ENCODE results near the gene CETN2.

Gene CETN2

DNA sequence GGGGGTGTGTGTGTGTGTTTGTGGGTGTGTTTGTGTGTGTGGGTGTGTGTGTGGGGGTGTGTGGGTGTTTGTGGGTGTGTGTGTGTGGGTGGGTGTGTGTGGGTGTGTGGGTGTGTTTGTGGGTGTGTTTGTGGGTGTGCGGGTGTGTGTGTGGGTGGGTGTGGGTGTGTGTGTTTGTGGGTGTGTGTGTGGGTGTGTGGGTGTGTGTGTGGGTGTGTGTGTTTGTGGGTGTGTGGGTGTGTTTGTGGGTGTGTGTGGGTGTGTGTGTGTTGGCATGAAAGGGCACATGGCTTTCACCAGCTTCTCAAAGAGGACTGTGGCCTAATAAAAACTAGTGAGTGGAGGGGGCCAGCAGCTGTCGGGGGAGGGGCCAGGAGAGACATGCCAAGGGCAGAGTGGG, 42.0 kb upstream of the CETN2 start:
- TF ChIP-seq MYC (IDR thresholded peaks at IDR 0.05; ENCODE audit: low read depth, low read length) (no peak), POLR2A (IDR thresholded peaks at IDR 0.05; ENCODE audit: extremely low read depth, insufficient read length) (no peak)
- TF ChIP-seq, protein P1, sequence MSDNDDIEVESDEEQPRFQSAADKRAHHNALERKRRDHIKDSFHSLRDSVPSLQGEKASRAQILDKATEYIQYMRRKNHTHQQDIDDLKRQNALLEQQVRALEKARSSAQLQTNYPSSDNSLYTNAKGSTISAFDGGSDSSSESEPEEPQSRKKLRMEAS (IDR thresholded peaks at IDR 0.05; ENCODE audit: low read depth, low read length), result no peak
- TF ChIP-seq, protein P2, sequence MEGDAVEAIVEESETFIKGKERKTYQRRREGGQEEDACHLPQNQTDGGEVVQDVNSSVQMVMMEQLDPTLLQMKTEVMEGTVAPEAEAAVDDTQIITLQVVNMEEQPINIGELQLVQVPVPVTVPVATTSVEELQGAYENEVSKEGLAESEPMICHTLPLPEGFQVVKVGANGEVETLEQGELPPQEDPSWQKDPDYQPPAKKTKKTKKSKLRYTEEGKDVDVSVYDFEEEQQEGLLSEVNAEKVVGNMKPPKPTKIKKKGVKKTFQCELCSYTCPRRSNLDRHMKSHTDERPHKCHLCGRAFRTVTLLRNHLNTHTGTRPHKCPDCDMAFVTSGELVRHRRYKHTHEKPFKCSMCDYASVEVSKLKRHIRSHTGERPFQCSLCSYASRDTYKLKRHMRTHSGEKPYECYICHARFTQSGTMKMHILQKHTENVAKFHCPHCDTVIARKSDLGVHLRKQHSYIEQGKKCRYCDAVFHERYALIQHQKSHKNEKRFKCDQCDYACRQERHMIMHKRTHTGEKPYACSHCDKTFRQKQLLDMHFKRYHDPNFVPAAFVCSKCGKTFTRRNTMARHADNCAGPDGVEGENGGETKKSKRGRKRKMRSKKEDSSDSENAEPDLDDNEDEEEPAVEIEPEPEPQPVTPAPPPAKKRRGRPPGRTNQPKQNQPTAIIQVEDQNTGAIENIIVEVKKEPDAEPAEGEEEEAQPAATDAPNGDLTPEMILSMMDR (IDR thresholded peaks at IDR 0.05; ENCODE audit: low read depth, low read length), result no peak
- no peak for DNase-seq (ENCODE audit: low read depth)
- H3K4me3 ChIP-seq (ENCODE audit: low read depth, low read length), result no peak overlapping the region

DNA sequence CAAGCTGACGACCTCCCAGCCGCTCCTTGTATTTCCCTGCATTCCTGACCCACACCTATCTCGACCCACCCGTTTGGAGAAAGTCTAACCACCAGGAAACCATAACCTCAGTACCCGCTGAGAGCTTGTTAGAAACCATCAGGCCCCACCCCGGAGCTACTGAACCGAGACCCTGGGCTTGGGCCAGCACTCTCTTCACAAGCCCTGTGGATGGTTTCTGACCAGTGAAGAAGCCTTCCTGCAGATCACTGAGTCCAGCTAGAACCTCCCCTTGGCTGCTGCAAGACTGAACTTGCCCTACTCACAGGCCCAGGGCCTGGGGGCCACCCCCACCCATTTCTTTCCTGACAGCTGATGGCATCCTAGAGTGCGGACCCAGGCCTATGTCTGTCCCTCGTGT, 40.7 kb upstream of the CETN2 start:
- no peak for DNase-seq (ENCODE audit: low read depth)
- no peak overlapping the region for H3K4me3 ChIP-seq (ENCODE audit: low read depth, low read length)
- TF ChIP-seq, protein P1 (IDR thresholded peaks at IDR 0.05; ENCODE audit: low read depth, low read length), result no peak
- TF ChIP-seq MYC (IDR thresholded peaks at IDR 0.05; ENCODE audit: low read depth, low read length), result no peak
- TF ChIP-seq, protein P2 (IDR thresholded peaks at IDR 0.05; ENCODE audit: low read depth, low read length), result no peak
- no peak for TF ChIP-seq POLR2A (IDR thresholded peaks at IDR 0.05; ENCODE audit: extremely low read depth, insufficient read length)

GRCh38 chrX:152869972-152870371, 39.4 kb upstream of the CETN2 start:
- TF ChIP-seq, protein P1 (IDR thresholded peaks at IDR 0.05; ENCODE audit: low read depth, low read length), result no peak
- no peak for TF ChIP-seq POLR2A (IDR thresholded peaks at IDR 0.05; ENCODE audit: extremely low read depth, insufficient read length)
- no peak for TF ChIP-seq MYC (IDR thresholded peaks at IDR 0.05; ENCODE audit: low read depth, low read length)
- TF ChIP-seq, protein P2 (IDR thresholded peaks at IDR 0.05; ENCODE audit: low read depth, low read length), result no peak
- DNase-seq (ENCODE audit: low read depth), result no peak
- H3K4me3 ChIP-seq (ENCODE audit: low read depth, low read length), result no peak overlapping the region

- DNase-seq (ENCODE audit: low read depth), result no peak
These were observed 35.8 kb upstream of the CETN2 start for GRCh38 chrX:152866386-152866785.

DNA sequence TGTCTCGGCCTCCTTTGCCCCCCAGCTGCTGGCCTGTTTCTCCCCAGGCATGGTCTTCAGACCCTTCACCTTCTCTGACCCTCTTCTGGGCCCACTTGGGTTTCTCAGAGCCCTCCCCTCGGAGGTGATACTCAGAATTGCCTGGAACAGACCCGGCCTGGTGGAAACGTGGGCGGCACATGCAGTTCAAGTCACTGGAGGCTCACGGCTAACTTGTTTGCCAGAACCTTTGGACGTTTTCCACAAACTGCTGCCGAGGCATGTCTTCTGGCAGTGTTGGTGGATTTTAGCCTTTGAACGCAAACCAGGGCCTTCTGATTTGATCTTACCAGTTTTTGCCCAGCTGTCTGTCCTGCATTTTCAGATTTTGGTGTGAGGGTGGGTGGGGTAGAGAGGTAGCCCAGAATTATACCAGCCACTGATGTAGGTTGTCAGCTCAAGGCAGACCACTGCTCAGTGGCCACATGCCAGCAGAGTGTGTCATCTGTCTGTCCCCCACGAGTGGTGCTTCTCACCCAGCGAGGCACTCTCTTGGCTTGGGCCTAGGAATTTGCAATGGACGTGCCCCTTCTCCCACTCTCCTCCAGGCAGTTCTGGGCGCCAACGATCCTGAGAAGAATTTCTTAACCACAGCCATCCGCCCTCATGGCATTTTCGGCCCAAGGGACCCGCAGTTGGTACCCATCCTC, 34.8 kb upstream of the CETN2 start:
- no peak overlapping the region for H3K4me3 ChIP-seq (ENCODE audit: low read depth, low read length)

More at GRCh38 chrX:152866386-152866785, 35.8 kb upstream of the CETN2 start:
- no peak overlapping the region for H3K4me3 ChIP-seq (ENCODE audit: low read depth, low read length)
- TF ChIP-seq, protein P2 (IDR thresholded peaks at IDR 0.05; ENCODE audit: low read depth, low read length), result no peak
- TF ChIP-seq, protein P1 (IDR thresholded peaks at IDR 0.05; ENCODE audit: low read depth, low read length), result no peak
- no peak for TF ChIP-seq POLR2A (IDR thresholded peaks at IDR 0.05; ENCODE audit: extremely low read depth, insufficient read length)
- TF ChIP-seq MYC (IDR thresholded peaks at IDR 0.05; ENCODE audit: low read depth, low read length), result no peak

More for the DNA sequence above, 34.8 kb upstream of the CETN2 start:
- TF ChIP-seq POLR2A (IDR thresholded peaks at IDR 0.05; ENCODE audit: extremely low read depth, insufficient read length) (no peak), MYC (IDR thresholded peaks at IDR 0.05; ENCODE audit: low read depth, low read length) (no peak)
- TF ChIP-seq, protein P1 (IDR thresholded peaks at IDR 0.05; ENCODE audit: low read depth, low read length), result no peak
- TF ChIP-seq, protein P2 (IDR thresholded peaks at IDR 0.05; ENCODE audit: low read depth, low read length), result no peak
- DNase-seq (ENCODE audit: low read depth), result no peak

Measured in NB4 (cell line).